Uterus (tissue), 4 donors: Measurements from ENCODE around the gene GPN2. TPM values are rescaled to one million over a fixed set of nuclear protein-coding genes. Genes with fewer than 3 reads are reported as not detected.
A peak's percentile ranks its signal among the peaks of the same experiment; 100 is the strongest.

ENCODE experiments used
- DNase-seq, 2 donors: peaks; one replicate each; pipeline ENCODE4 v3.0.0-alpha.2; 2019 to 2020
- H3K27ac ChIP-seq, 2 donors: fragments of 200-600 bp; sonication (generic); 1 replicate in 1 of 2; 2 replicates in 1 of 2; pipeline ENCODE4 v1.5.1; 2016 to 2018
- H3K27me3 ChIP-seq, 2 donors: fragments of 200-600 bp; sonication (generic); one replicate each; pipeline ENCODE4 v1.5.1; 2018 to 2019; ENCODE audit warnings: control low read depth in 1 of 2
- H3K36me3 ChIP-seq, 2 donors: fragments of 200-600 bp; sonication (generic); one replicate each; pipeline ENCODE4 v1.5.1; 2019; ENCODE audit warnings: control low read depth in 1 of 2
- H3K4me1 ChIP-seq, 2 donors: fragments of 200-600 bp; sonication (generic); one replicate each; pipeline ENCODE4 v1.5.1; 2018 to 2019; ENCODE audit warnings: control low read depth in 1 of 2
- H3K4me3 ChIP-seq, 2 donors: fragments of 200-600 bp; sonication (generic); 1 replicate in 1 of 2; 2 replicates in 1 of 2; pipeline ENCODE4 v1.5.1; 2018 to 2019; ENCODE audit warnings: mild to moderate bottlenecking in 1 of 2
- H3K9me3 ChIP-seq, 2 donors: fragments of 200-600 bp; sonication (generic); one replicate each; pipeline ENCODE4 v1.5.1; 2019; ENCODE audit warnings: control low read depth in 1 of 2
- CTCF ChIP-seq, 4 experiments: fragments of 200-600 bp in 2 of 4; fragments of 450-650 bp in 2 of 4; sonication (generic) in 2 of 4; IDR thresholded peaks; one replicate each; pipeline ENCODE4 v1.5.1; 2016 to 2019; ENCODE audit warnings: antibody characterized with exemption in 4 of 4, mild to moderate bottlenecking in 2 of 4, moderate library complexity in 1 of 4
- POLR2A ChIP-seq, 2 donors: fragments of 450-650 bp; IDR thresholded peaks; one replicate each; pipeline ENCODE4 v1.6.1; 2016; ENCODE audit warnings: antibody characterized with exemption in 2 of 2, mild to moderate bottlenecking in 1 of 2, moderate library complexity in 1 of 2
- intact Hi-C: fragments of 100-400 bp; cut with DNase I; formaldehyde crosslinking; loops from one replicate; pipeline ENCODE4 v1.15.1; 2023; ENCODE audit warnings: low total_unique reads
- total RNA-seq, 4 donors: library from RNA; depleted of rRNA in 3 of 4; stranded (reverse); fragments of >200 nt in 3 of 4; gene quantifications; one replicate each; pipeline versions ENCODE4 v1.1.0 to v1.2.4, GENCODE V29; 2014 to 2023
- donor health status: DM: yes; HTN: yes; CAD: no.

The GPN2 gene
- total RNA-seq, 4 donors from 2014 or later: 3.5 to 21.7 (median 11.4) TPM

GRCh38 chr1:26854906-26855305 lies 35.2 kb downstream of the GPN2 start:
- H3K36me3 ChIP-seq: no peaks in the 10 kb centered on the region
- no peak overlapping the region for H3K27ac ChIP-seq
- intact Hi-C loops: no loop called here
- H3K27me3 ChIP-seq: no peaks in the 10 kb centered on the region
- no peak for TF ChIP-seq POLR2A (IDR thresholded peaks at IDR 0.05)
- no peak for TF ChIP-seq CTCF (IDR thresholded peaks at IDR 0.05)
- H3K4me1 ChIP-seq: no peaks in the 10 kb centered on the region
- no peak for DNase-seq
- no peak overlapping the region for H3K4me3 ChIP-seq
- no peaks in the 10 kb centered on the region for H3K9me3 ChIP-seq

GRCh38 chr1:26853600-26853999 lies 36.5 kb downstream of the GPN2 start:
- Histone ChIP-seq H3K4me3 (no peak overlapping the region), H3K36me3 (no peaks in the 10 kb centered on the region), H3K4me1 (peaks cover 0 to 5% of the 10 kb centered on the region in 2 donors), H3K9me3 (no peaks in the 10 kb centered on the region), H3K27me3 (no peaks in the 10 kb centered on the region), H3K27ac (no peak overlapping the region)
- TF ChIP-seq POLR2A (IDR thresholded peaks at IDR 0.05): no peak
- TF ChIP-seq CTCF (IDR thresholded peaks at IDR 0.05): no peak
- intact Hi-C loops: no loop called here
- no peak for DNase-seq

GRCh38 chr1:26853156-26853555 lies 36.9 kb downstream of the GPN2 start:
- peaks cover 0 to 5% of the 10 kb centered on the region in 2 donors for H3K4me1 ChIP-seq
- intact Hi-C loops: no loop called here
- no peaks in the 10 kb centered on the region for H3K36me3 ChIP-seq
- no peak overlapping the region for H3K4me3 ChIP-seq
- H3K27ac ChIP-seq: no peak overlapping the region
- no peaks in the 10 kb centered on the region for H3K9me3 ChIP-seq
- peak; percentile 70 to 79 (median 74) for TF ChIP-seq CTCF (IDR thresholded peaks at IDR 0.05)
- TF ChIP-seq POLR2A (IDR thresholded peaks at IDR 0.05): no peak
- H3K27me3 ChIP-seq: no peaks in the 10 kb centered on the region
- peak; percentile 81 to 83 for DNase-seq

- Histone ChIP-seq H3K27me3 (no peaks in the 10 kb centered on the region), H3K9me3 (no peaks in the 10 kb centered on the region), H3K4me1 (peaks cover 0 to 5% of the 10 kb centered on the region in 2 donors), H3K4me3 (no peak overlapping the region), H3K36me3 (no peaks in the 10 kb centered on the region), H3K27ac (no peak overlapping the region)
- intact Hi-C loops: no loop called here
- no peak for DNase-seq
- TF ChIP-seq CTCF (IDR thresholded peaks at IDR 0.05) (no peak), POLR2A (IDR thresholded peaks at IDR 0.05) (no peak)
Observed at GRCh38 chr1:26852701-26853100, 37.4 kb downstream of the GPN2 start.

- no peak for DNase-seq
- H3K36me3 ChIP-seq: no peaks in the 10 kb centered on the region
- H3K4me1 ChIP-seq: peaks cover 0 to 5% of the 10 kb centered on the region in 2 donors
- no peaks in the 10 kb centered on the region for H3K27me3 ChIP-seq
- no peaks in the 10 kb centered on the region for H3K9me3 ChIP-seq
- intact Hi-C loops: no loop called here
- no peak overlapping the region for H3K27ac ChIP-seq
- TF ChIP-seq POLR2A (IDR thresholded peaks at IDR 0.05) (no peak), CTCF (IDR thresholded peaks at IDR 0.05) (no peak)
- no peak overlapping the region for H3K4me3 ChIP-seq
Observed at GRCh38 chr1:26851106-26851684, 38.9 kb downstream of the GPN2 start.
